Urothelium cell line (cell line): ENCODE measurements around the gene TNFRSF14.

ENCODE experiments used
- DNase-seq: peaks from one replicate; pipeline ENCODE4 v3.0.0; 2011; ENCODE audit warnings: low spot score, mixed read lengths
- FAIRE-seq: peaks from 2 replicates; lab custom pipeline; 2011; peaks lifted over from hg19 to GRCh38; lab: Jason Lieb, UNC

Gene TNFRSF14

GRCh38 chr1:2556277-2556677 is at the start of gene TNFRSF14:
TSS of gene TNFRSF14 (plus strand) at chr1:2556371. CDS start at chr1:2556665, 294 bp downstream.
- peak; percentile 50 for DNase-seq
- no peak for FAIRE-seq

GRCh38 chr1:2506901-2507565 is 49.1 kb upstream of the TNFRSF14 start:
- no peak for DNase-seq
- no peak for FAIRE-seq

GRCh38 chr1:2507744-2508155 is 48.4 kb upstream of the TNFRSF14 start:
- DNase-seq: no peak
- no peak for FAIRE-seq

GRCh38 chr1:2508180-2508579 is 48.0 kb upstream of the TNFRSF14 start:
- no peak for FAIRE-seq
- DNase-seq: no peak

GRCh38 chr1:2508751-2509150 is 47.4 kb upstream of the TNFRSF14 start:
- no peak for FAIRE-seq

GRCh38 chr1:2509589-2509988 is 46.6 kb upstream of the TNFRSF14 start:
- DNase-seq (no peak), FAIRE-seq (no peak)

More at GRCh38 chr1:2508751-2509150, 47.4 kb upstream of the TNFRSF14 start:
- DNase-seq: no peak

GRCh38 chr1:2510366-2511155 is 45.6 kb upstream of the TNFRSF14 start:
- DNase-seq: no peak
- no peak for FAIRE-seq

- DNase-seq (no peak), FAIRE-seq (no peak)
Observed at GRCh38 chr1:2512862-2513421, 43.2 kb upstream of the TNFRSF14 start.

- FAIRE-seq (no peak), DNase-seq (no peak)
Observed at GRCh38 chr1:2513939-2514652, 42.1 kb upstream of the TNFRSF14 start.

GRCh38 chr1:2514863-2515762 is 41.1 kb upstream of the TNFRSF14 start:
- DNase-seq (no peak), FAIRE-seq (no peak)

GRCh38 chr1:2515763-2516080 is 40.4 kb upstream of the TNFRSF14 start:
- no peak for DNase-seq
- FAIRE-seq: no peak

GRCh38 chr1:2516124-2516523 is 40.0 kb upstream of the TNFRSF14 start:
- FAIRE-seq (no peak), DNase-seq (no peak)

GRCh38 chr1:2516946-2517345 is 39.2 kb upstream of the TNFRSF14 start:
- FAIRE-seq (no peak), DNase-seq (no peak)

GRCh38 chr1:2517966-2518365 is 38.2 kb upstream of the TNFRSF14 start:
- DNase-seq (no peak), FAIRE-seq (no peak)

- FAIRE-seq: no peak
- DNase-seq: no peak
Observed at GRCh38 chr1:2518528-2518927, 37.6 kb upstream of the TNFRSF14 start.

- FAIRE-seq: no peak
- no peak for DNase-seq
Observed at GRCh38 chr1:2519029-2519685, 37.0 kb upstream of the TNFRSF14 start.

GRCh38 chr1:2519729-2520128 is 36.4 kb upstream of the TNFRSF14 start:
- DNase-seq (no peak), FAIRE-seq (no peak)

- FAIRE-seq (no peak), DNase-seq (no peak)
Observed at GRCh38 chr1:2520206-2520605, 36.0 kb upstream of the TNFRSF14 start.

GRCh38 chr1:2520806-2521205 is 35.4 kb upstream of the TNFRSF14 start:
- DNase-seq: no peak
- FAIRE-seq: no peak

GRCh38 chr1:2522230-2522629 is 33.9 kb upstream of the TNFRSF14 start:
- no peak for DNase-seq
- no peak for FAIRE-seq
